Right forelimb (tissue), 1 donor: ENCODE measurements around the gene TMPRSS9.
"Not testable (repeated sequence)": the region's sequence is repeated elsewhere in the genome, so short reads cannot be mapped to it uniquely, and the experiment has no call there.

ENCODE experiments used
- DNase-seq: peaks from one replicate; pipeline ENCODE4 v3.0.0-alpha.2; 2018

The TMPRSS9 gene

GRCh38 chr19:2362970-2363300, 2.9 kb downstream of the TMPRSS9 start:
- DNase-seq = no peak

DNA sequence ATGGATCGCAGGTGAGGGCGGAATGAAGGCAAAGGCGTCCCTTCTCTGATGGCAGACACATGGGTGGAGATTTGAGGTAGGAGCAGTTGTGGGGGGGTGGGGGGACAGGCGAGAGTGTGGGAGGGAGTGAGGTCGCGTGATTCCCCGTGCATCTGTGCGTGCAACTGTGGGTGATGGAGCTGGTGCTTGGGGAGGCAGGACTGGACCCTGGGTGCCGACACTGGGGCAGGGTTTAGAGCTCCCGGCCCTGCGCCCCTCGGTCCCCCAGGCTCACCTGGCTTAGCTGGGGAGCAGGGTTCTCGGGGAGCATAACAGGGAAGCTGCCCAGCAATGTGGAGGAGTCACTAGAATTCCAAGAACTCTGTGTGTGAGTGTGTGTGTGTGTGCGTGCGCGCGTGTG, 3.4 kb downstream of the TMPRSS9 start:
- DNase-seq = no peak

- DNase-seq = no peak
Measured at GRCh38 chr19:2365201-2365970, 5.3 kb downstream of the TMPRSS9 start.

GRCh38 chr19:2371656-2372055, 11.6 kb downstream of the TMPRSS9 start:
- no peak for DNase-seq

GRCh38 chr19:2372076-2372612, 12.1 kb downstream of the TMPRSS9 start:
- no peak for DNase-seq

- DNase-seq = no peak
Measured at GRCh38 chr19:2374808-2375207, 14.7 kb downstream of the TMPRSS9 start.

DNA sequence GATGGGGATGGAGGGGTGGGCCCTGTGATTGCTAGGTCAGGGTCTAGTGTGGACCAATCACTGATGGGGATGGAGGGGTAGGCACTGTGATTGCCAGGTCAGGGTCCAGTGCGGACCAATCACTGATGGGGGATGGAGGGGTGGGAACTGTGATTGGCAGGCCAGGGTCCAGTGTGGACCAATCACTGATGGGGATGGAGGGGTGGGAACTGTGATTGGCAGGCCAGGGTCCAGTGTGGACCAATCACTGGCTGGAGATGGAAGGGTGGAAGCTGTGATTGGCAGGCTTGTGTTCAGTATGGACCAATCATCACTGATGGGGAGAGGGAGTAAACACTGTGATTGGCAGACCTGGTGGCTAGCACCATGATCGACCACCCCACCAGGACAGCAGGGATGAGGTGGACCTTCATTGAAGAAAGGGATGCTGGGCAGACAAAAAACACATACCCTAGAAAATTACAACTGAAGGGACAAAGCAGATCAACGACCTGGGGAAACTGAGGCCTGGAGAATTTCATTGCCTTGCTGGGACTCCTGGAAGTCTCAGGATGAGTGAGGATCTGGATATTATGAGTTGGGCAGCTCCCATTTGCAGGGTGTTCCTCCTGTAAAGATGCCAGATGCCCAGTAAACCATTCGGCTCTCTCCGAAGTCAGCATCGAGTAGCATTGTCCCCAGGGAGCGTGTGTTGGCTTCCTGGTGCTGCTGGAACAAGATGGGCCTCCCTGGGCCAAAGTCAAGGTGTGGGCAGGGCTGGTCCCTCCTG, 15.5 kb downstream of the TMPRSS9 start:
- no peak for DNase-seq

GRCh38 chr19:2376784-2377519, 16.9 kb downstream of the TMPRSS9 start:
- no peak for DNase-seq

- DNase-seq = no peak
Measured at GRCh38 chr19:2380567-2380966, 20.5 kb downstream of the TMPRSS9 start.

DNA sequence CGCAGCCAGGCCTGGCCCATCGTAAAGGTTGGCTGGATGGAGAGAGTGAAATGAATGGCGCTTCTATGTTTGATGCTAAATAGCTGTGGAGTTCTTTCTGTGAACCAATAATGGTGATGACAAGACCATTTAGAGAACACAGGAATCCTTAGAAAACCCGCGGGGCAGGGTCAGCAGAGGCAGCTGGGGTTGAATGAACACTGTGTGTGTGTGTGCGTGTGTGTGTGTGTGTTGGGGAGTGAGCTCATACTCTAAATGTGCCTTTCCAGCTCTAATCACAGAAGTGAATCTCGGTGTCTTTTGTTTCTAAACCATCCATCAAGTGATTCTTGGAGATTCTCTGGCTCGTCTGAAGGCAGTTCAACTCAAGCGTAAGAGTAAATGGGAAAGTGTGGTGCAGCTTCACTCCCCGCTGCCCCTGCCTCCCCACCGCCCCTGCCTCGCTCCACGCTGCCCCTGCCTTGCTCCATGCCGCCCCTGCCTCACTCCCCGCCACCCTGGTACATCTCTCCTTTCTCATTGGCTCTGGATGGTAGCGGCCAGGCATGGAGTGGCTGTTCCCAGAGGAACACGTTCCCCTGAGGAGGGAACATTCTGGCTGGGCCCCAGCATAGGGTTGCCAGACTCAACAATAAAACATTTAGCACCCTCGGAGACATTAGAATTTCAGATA, 21.2 kb downstream of the TMPRSS9 start:
- no peak for DNase-seq

DNA sequence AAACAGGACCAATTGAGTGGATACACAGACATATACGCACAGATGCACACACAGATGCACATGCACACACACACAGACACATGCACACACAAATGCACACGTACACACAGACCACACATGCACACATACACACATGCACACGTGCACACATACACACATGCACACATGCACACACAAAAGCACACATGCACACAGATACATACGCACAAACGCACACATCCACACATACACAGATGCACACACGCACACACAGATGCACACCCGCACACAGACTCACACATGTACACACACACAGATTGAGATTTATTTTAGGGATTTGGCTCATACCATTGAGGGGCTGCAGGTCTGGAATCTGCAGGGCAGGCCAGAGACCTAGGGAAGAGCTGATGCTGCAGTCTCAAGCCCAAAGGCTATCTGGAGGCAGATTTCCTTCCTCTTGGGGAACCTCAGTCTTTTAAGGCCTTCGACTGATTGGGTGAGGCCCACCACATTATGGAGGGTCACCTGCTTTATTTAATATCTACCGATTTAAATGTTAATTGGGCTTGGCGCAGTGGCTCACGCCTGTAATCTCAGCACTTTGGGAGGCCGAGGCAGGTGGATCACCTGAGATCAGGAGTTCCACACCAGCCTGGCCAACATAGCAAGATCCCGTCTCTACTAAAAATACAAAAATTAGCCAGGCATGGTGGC, 22.6 kb downstream of the TMPRSS9 start:
- DNase-seq = no peak

DNA sequence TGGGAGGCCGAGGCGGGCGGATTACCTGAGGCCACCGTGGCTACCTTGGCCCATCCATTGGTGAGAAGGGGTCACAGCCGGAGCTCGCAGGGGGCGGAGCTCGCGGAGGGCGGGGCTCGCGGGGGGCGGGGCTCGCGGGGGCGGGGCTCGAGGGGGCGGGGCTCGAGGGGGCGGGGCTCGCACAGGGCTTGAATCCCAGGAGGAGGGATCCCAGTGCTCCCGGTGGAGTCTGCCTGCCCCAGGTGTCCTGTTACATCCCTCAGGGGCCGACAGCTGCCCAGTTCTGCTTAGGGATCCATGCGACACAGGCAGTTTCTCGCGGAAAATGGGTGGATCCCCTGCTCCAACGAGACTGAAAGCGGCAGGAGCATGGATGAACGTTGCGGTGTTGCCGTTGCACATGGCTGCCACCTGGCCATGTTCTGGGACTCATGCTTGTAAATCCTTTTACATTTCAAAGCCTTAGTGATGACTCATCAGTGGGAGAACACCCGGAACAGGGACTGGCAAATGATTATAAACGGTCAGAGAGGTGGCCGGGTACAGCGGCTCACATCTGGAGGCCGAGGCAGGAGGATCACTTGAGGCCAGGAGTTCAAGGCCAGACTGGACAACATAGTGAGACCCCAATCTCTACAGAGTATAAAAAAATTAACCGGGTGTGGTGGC, 25.1 kb downstream of the TMPRSS9 start:
- DNase-seq = peak; percentile 54

- no peak for DNase-seq
Measured at GRCh38 chr19:2387367-2388288, 27.6 kb downstream of the TMPRSS9 start.

DNA sequence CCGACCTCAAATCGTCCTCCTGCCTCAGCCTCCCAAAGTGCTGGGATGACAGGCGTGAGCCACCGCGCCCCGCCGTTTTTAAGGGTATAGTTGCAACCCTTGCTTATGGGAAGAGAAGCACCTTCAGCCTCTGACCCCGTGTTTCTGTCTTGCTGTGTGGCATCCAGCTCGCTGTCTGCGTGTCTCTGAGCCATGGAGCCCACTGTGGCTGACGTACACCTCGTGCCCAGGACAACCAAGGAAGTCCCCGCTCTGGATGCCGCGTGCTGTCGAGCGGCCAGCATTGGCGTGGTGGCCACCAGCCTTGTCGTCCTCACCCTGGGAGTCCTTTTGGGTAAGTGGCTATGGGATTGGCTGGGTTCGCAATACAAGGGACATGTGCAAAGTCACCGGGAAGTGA, 29.5 kb downstream of the TMPRSS9 start:
- DNase-seq = no peak

DNA sequence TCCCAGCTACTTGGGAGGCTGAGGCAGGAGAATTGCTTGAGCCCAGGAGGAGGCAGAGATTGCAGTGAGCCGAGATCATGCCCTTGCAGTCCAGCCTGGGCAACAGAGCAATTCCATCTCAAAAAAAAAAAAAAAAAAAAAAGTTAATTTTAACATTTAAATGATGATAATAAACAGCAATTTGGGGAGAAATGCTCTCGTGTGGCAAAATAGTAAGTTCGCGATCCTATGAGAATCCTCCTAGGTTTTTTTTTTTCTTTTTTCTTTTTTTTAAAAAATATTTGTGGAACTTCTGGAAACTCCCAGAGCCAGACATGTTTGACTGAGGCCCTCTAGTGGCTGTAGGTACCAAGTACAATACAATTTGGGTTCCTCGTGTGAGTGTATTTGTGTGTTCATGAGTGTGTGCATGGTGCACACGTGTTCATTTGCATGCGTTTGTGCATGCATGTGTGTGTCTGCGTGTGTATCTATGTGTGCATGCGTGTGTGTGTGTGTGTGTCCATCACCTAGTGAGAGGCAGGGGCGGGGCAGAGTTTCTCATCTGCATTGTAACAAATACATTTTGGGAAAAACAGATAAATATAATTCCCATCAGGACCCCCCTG, 31.2 kb downstream of the TMPRSS9 start:
- no peak for DNase-seq

DNA sequence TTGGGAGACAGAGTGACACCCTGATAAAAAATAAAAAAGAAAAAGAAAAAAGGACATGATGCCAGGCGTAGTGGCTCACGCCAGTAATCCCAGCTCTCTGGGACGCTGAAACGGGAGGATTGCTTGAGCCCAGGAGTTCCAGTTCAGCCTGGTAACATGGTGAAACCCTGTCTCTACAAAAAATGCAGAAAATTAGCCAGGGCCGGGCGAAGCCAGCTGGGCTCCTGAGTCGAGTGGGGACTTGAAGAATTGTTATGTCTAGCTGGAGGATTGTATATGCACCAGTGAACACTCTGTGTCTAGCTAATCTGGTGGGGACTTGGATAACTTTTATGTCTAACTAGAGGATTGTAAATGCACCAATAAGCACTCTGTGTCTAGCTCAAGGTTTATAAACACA, 32.3 kb downstream of the TMPRSS9 start:
- DNase-seq = no peak

GRCh38 chr19:2392899-2393298, 32.8 kb downstream of the TMPRSS9 start:
- DNase-seq = not testable (repeated sequence)

- DNase-seq = no peak
Measured at GRCh38 chr19:2394054-2394441, 34.0 kb downstream of the TMPRSS9 start.

DNA sequence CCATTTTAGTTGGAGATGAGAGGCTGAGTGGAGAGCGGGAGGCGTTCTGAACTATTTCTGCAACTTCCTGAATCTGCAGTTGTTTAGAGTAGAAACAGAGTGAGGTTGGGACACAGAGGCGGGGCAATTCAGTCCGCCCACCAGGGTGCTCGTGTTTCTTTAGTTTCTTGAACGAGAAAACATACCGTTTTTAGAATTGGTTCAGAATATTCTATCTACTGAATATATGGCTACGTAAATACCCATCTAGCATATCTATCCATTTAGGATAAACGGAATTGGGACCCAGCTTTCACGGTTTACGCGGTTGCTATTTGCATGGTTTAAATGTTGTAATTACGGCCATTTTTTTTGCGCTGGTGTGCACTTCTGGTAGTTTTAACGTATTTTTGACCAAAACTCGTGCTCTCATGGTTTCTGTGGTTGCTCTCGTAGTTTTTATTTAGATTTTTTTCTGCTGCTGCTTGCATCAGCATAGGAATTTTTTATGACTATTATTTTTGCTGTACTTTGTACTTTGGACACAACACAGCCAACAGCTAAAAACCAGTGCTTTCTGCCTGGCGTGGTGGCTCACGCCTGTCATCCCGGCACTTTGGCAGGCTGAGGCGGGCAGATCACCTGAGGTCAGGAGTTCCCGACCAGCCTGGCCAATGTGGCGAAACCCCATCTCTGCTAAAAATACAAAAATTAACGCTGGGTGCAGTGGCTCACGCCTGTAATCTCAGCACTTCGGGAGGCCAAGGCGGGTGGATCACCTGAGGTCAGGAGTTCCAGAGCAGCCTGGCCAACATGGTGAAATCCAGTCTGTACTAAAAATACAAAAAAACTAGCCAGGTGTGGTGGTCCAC, 34.6 kb downstream of the TMPRSS9 start:
- no peak for DNase-seq
